Gastroesophageal sphincter (tissue), 3 donors: ENCODE data around the gene CCNH.

Source experiments
- CTCF ChIP-seq, 4 experiments: fragments of 200-600 bp in 2 of 4; fragments of 450-650 bp in 2 of 4; sonication (generic) in 1 of 4; IDR thresholded peaks; one replicate each; pipeline ENCODE4 v1.5.1; 2017 to 2019; ENCODE audit warnings: antibody characterized with exemption in 4 of 4, mild to moderate bottlenecking in 2 of 4, moderate library complexity in 2 of 4
- EP300 ChIP-seq: sonication (generic); formaldehyde crosslinking; IDR thresholded peaks from one replicate; pipeline ENCODE4 v1.6.1; 2017; ENCODE audit warnings: antibody characterized with exemption, mild to moderate bottlenecking
- POLR2A ChIP-seq, 2 donors: fragments of 450-650 bp; IDR thresholded peaks; one replicate each; pipeline ENCODE4 v1.6.1; 2017; ENCODE audit warnings: antibody characterized with exemption in 2 of 2, mild to moderate bottlenecking in 2 of 2, moderate library complexity in 1 of 2
- POLR2AphosphoS5 ChIP-seq: sonication (generic); formaldehyde crosslinking; IDR thresholded peaks from one replicate; pipeline ENCODE4 v1.6.1; 2017; ENCODE audit warnings: antibody characterized with exemption

- no peak for TF ChIP-seq CTCF (IDR thresholded peaks at IDR 0.05)
- no peak for TF ChIP-seq EP300
- no peak for TF ChIP-seq POLR2A (IDR thresholded peaks at IDR 0.05)
- TF ChIP-seq POLR2AphosphoS5, result no peak
Observed at GRCh38 chr5:87442419-87442818, 29.7 kb upstream of the CCNH start.
